GM19468 (cell line): ENCODE data around the gene CHST1.

Source experiments
- ATAC-seq: cut with Tn5 transposase; IDR thresholded peaks from one replicate; pipeline ENCODE4 v1.9.1; 2021; ENCODE audit warnings: mild to moderate bottlenecking, moderate library complexity, moderate number of reproducible peaks; ENCODE audit not compliant: unreplicated experiment; ENCODE audit errors: extremely low read depth

CHST1 gene

GRCh38 chr11:45648931-45649330, 16.5 kb downstream of the CHST1 start:
- no peak for ATAC-seq

GRCh38 chr11:45647786-45648185, 17.6 kb downstream of the CHST1 start:
- ATAC-seq = no peak

GRCh38 chr11:45647329-45647728, 18.1 kb downstream of the CHST1 start:
- no peak for ATAC-seq

GRCh38 chr11:45646275-45646927, 19.0 kb downstream of the CHST1 start:
- no peak for ATAC-seq

GRCh38 chr11:45644981-45645889, 20.2 kb downstream of the CHST1 start:
- ATAC-seq = no peak

- no peak for ATAC-seq
These were observed 21.7 kb downstream of the CHST1 start for GRCh38 chr11:45643598-45644260.

GRCh38 chr11:45641961-45642360, 23.5 kb downstream of the CHST1 start:
- ATAC-seq = no peak

GRCh38 chr11:45638051-45638450, 27.4 kb downstream of the CHST1 start:
- no peak for ATAC-seq

- no peak for ATAC-seq
These were observed 29.5 kb downstream of the CHST1 start for GRCh38 chr11:45635907-45636306.

- ATAC-seq = no peak
These were observed 39.8 kb downstream of the CHST1 start for GRCh38 chr11:45625611-45626010.

GRCh38 chr11:45624095-45624494, 41.3 kb downstream of the CHST1 start:
- no peak for ATAC-seq

GRCh38 chr11:45622861-45623260, 42.6 kb downstream of the CHST1 start:
- no peak for ATAC-seq

GRCh38 chr11:45622283-45622682, 43.1 kb downstream of the CHST1 start:
- ATAC-seq = no peak

- ATAC-seq = no peak
These were observed 43.8 kb downstream of the CHST1 start for GRCh38 chr11:45621588-45621987.

- ATAC-seq = no peak
These were observed 45.2 kb downstream of the CHST1 start for GRCh38 chr11:45620243-45620642.

- ATAC-seq = no peak
These were observed 46.5 kb downstream of the CHST1 start for GRCh38 chr11:45618897-45619296.

- no peak for ATAC-seq
These were observed 47.4 kb downstream of the CHST1 start for GRCh38 chr11:45617871-45618601.

GRCh38 chr11:45616802-45617549, 48.4 kb downstream of the CHST1 start:
- ATAC-seq = no peak

- no peak for ATAC-seq
These were observed 50.1 kb downstream of the CHST1 start for GRCh38 chr11:45615182-45615792.
